Progenitor cell of endocrine pancreas (in vitro differentiated cells): ENCODE measurements around the gene FOXRED1. TPM values are rescaled to one million over a fixed set of nuclear protein-coding genes. Genes with fewer than 3 reads are reported as not detected.
A peak's percentile ranks its signal among the peaks of the same experiment; 100 is the strongest.

Experiments
- DNase-seq: peaks from one replicate; pipeline ENCODE4 v3.0.0; 2021; ENCODE audit warnings: low spot score; ENCODE audit not compliant: unreplicated experiment
- H3K27ac Mint-ChIP-seq: 2 replicates; pipeline ENCODE4 v1.8.0; 2021; ENCODE audit warnings: mild to moderate bottlenecking, moderate library complexity, mixed read lengths
- H3K27me3 Mint-ChIP-seq: 2 replicates; pipeline ENCODE4 v1.8.0; 2021; ENCODE audit warnings: mixed read lengths
- H3K36me3 Mint-ChIP-seq: 2 replicates; pipeline ENCODE4 v1.8.0; 2022; ENCODE audit warnings: mixed read lengths; ENCODE audit not compliant: insufficient read depth
- H3K4me1 Mint-ChIP-seq: 2 replicates; pipeline ENCODE4 v1.8.0; 2021; ENCODE audit warnings: low read depth, mixed read lengths
- H3K4me3 Mint-ChIP-seq: 2 replicates; pipeline ENCODE4 v1.8.0; 2021; ENCODE audit warnings: low read depth, mild to moderate bottlenecking, moderate library complexity, mixed read lengths
- H3K9me3 Mint-ChIP-seq: 2 replicates; pipeline ENCODE4 v1.8.0; 2021; ENCODE audit warnings: low read depth, mixed read lengths
- CTCF ChIP-seq: fragments of 200-600 bp; sonication (generic); IDR thresholded peaks from one replicate; pipeline ENCODE4 v1.5.0; 2021; ENCODE audit warnings: antibody characterized with exemption, mild to moderate bottlenecking; ENCODE audit not compliant: unreplicated experiment
- total RNA-seq: library from RNA; stranded (reverse); gene quantifications from 2 replicates; pipeline ENCODE4 v1.2.1, GENCODE V29; 2021

The FOXRED1 gene
- total RNA-seq, 1 donor from 2014 or later, result 63.8 TPM

GRCh38 chr11:126281666-126282175 is 12.8 kb downstream of the FOXRED1 start:
- peak overlapping the region; percentile 87 for H3K4me3 Mint-ChIP-seq
- H3K27me3 Mint-ChIP-seq, result no peaks in the 10 kb centered on the region
- TF ChIP-seq CTCF, result no peak
- no peaks in the 10 kb centered on the region for H3K9me3 Mint-ChIP-seq
- peaks cover 8% of the 10 kb centered on the region for H3K36me3 Mint-ChIP-seq
- peak overlapping the region; percentile 96 for H3K27ac Mint-ChIP-seq
- H3K4me1 Mint-ChIP-seq, result peaks cover 36% of the 10 kb centered on the region
- DNase-seq, result no peak

GRCh38 chr11:126282361-126282735 is 13.4 kb downstream of the FOXRED1 start:
- peak; percentile 26 for DNase-seq
- H3K9me3 Mint-ChIP-seq, result no peaks in the 10 kb centered on the region
- TF ChIP-seq CTCF, result no peak
- peak overlapping the region; percentile 96 for H3K27ac Mint-ChIP-seq
- H3K4me1 Mint-ChIP-seq, result peaks cover 35% of the 10 kb centered on the region
- H3K27me3 Mint-ChIP-seq, result no peaks in the 10 kb centered on the region
- H3K4me3 Mint-ChIP-seq, result peak overlapping the region; percentile 87
- H3K36me3 Mint-ChIP-seq, result peaks cover 8% of the 10 kb centered on the region

- Mint-ChIP-seq H3K4me1 (peaks cover 29% of the 10 kb centered on the region), H3K4me3 (peak within 1 kb of the TSS; percentile 90), H3K27ac (peak within 1 kb of the TSS; percentile 96), H3K27me3 (no peaks in the 10 kb centered on the region), H3K36me3 (peaks cover 4% of the 10 kb centered on the region), H3K9me3 (no peaks in the 10 kb centered on the region)
- peak; percentile 38 for TF ChIP-seq CTCF
- peak; percentile 37 for DNase-seq
Observed at GRCh38 chr11:126282736-126283591, 14.0 kb downstream of the FOXRED1 start, which contains the start of gene TIRAP. TIRAP (plus strand) TSS chr11:126283093; CDS start chr11:126290895, 7,802 bp downstream.

- H3K4me3 Mint-ChIP-seq, result peak overlapping the region; percentile 45
- no peak for TF ChIP-seq CTCF
- H3K4me1 Mint-ChIP-seq, result peaks cover 15% of the 10 kb centered on the region
- no peak overlapping the region for H3K27ac Mint-ChIP-seq
- H3K36me3 Mint-ChIP-seq, result no peaks in the 10 kb centered on the region
- no peaks in the 10 kb centered on the region for H3K9me3 Mint-ChIP-seq
- DNase-seq, result no peak
- H3K27me3 Mint-ChIP-seq, result no peaks in the 10 kb centered on the region
Observed at GRCh38 chr11:126284829-126285228, 15.9 kb downstream of the FOXRED1 start.

- DNase-seq, result no peak
- Mint-ChIP-seq H3K4me1 (peaks cover 12% of the 10 kb centered on the region), H3K27me3 (no peaks in the 10 kb centered on the region), H3K27ac (no peak overlapping the region), H3K36me3 (peaks cover under 1% of the 10 kb centered on the region), H3K4me3 (no peak overlapping the region), H3K9me3 (no peaks in the 10 kb centered on the region)
- no peak for TF ChIP-seq CTCF
Observed at GRCh38 chr11:126288237-126288636, 19.3 kb downstream of the FOXRED1 start.
